Gastrocnemius medialis (tissue), 4 donors: ENCODE results near the gene SETD5. TPM values are rescaled to one million over a fixed set of nuclear protein-coding genes. Genes with fewer than 3 reads are reported as not detected.

ENCODE experiments used
- ATAC-seq, 2 donors: fragments of 150-250 bp; one replicate each; pipeline ENCODE4 v1.9.1; 2016
- DNase-seq, 2 donors: peaks; one replicate each; pipeline ENCODE4 v3.0.0-alpha.2; 2019
- H3K27ac ChIP-seq, 4 donors: fragments of 200-600 bp; sonication (generic); 1 replicate in 1 of 4; 2 replicates in 3 of 4; pipeline ENCODE4 v1.5.1; 2016 to 2018; ENCODE audit warnings: mild to moderate bottlenecking in 2 of 4, moderate library complexity in 1 of 4
- H3K27me3 ChIP-seq, 3 donors: fragments of 200-600 bp; sonication (generic) in 2 of 3; 1 replicate in 1 of 3; 2 replicates in 2 of 3; pipeline versions ENCODE4 v1.5.1 to v1.6.0; 2016 to 2019; ENCODE audit warnings: mild to moderate bottlenecking in 1 of 3, moderate library complexity in 1 of 3
- H3K36me3 ChIP-seq, 2 donors: fragments of 200-600 bp; sonication (generic) in 1 of 2; one replicate each; pipeline ENCODE4 v1.5.1; 2017 to 2018
- H3K4me1 ChIP-seq, 2 donors: fragments of 200-600 bp; sonication (generic) in 1 of 2; one replicate each; pipeline ENCODE4 v1.5.1; 2016 to 2017; ENCODE audit warnings: mild to moderate bottlenecking in 2 of 2
- H3K4me3 ChIP-seq, 4 donors: fragments of 200-600 bp; sonication (generic) in 3 of 4; 1 replicate in 1 of 4; 2 replicates in 3 of 4; pipeline ENCODE4 v1.5.1; 2016 to 2019; ENCODE audit warnings: mild to moderate bottlenecking in 2 of 4
- H3K9me3 ChIP-seq, 3 donors: fragments of 200-600 bp; sonication (generic) in 2 of 3; 1 replicate in 1 of 3; 2 replicates in 2 of 3; pipeline ENCODE4 v1.5.1; 2016 to 2019
- POLR2A ChIP-seq, 2 donors: fragments of 450-650 bp; IDR thresholded peaks; one replicate each; pipeline ENCODE4 v1.6.1; 2017; ENCODE audit warnings: antibody characterized with exemption in 2 of 2, mild to moderate bottlenecking in 2 of 2, moderate library complexity in 2 of 2
- in situ Hi-C, 4 donors: fragments of 200-750 bp; cut with MboI; loops; one replicate each; pipeline versions ENCODE4 v1.15.0 to v1.8.0; 2017; ENCODE audit warnings: low sequenced_read_pairs in 4 of 4
- intact Hi-C: fragments of 100-400 bp; cut with DNase I; formaldehyde crosslinking; loops from one replicate; pipeline ENCODE4 v1.15.1; 2023; ENCODE audit warnings: low total_unique reads
- total RNA-seq, 4 donors: library from RNA; depleted of rRNA; stranded (reverse); fragments of >200 nt; gene quantifications; one replicate each; pipeline versions ENCODE4 v1.1.0 to v1.2.3, GENCODE V29; 2016
- TF ChIP-seq, protein P1 (sequence below), 5 experiments: fragments of 450-650 bp in 3 of 5; fragments of 200-600 bp in 2 of 5; sonication (generic) in 2 of 5; IDR thresholded peaks in 4 of 5; conservative IDR thresholded peaks in 1 of 5; 1 replicate in 4 of 5; 2 replicates in 1 of 5; pipeline ENCODE4 v1.5.1; 2016 to 2019; ENCODE audit warnings: antibody characterized with exemption in 5 of 5, mild to moderate bottlenecking in 3 of 5, moderate library complexity in 3 of 5

The SETD5 gene
- total RNA-seq, 4 donors from 2014 or later: 28.9 to 43.3 (median 41.0) TPM

DNA sequence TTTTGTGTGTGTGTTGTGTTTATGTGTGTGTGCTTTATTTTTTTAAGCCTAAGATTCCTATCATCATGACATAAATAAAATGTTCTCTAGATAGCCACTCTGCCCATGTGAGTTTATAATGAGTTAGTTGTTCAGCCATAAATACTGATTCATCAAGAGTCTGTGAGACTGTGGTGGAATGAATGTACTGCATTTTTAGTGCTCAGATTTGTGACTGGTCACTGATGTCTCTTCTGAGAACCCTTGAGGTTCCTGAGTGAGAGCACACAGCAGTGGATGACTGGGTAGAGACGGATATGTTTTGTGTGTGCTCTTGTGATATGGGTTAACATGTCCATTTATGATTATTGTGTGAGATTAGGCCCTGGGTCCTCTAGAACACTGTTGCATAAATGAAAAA, 51.2 kb downstream of the SETD5 start:
- Histone ChIP-seq H3K27me3 (no peaks in the 10 kb centered on the region), H3K4me3 (no peak overlapping the region), H3K36me3 (peaks cover under 1 to 91% of the 10 kb centered on the region in 2 donors), H3K9me3 (no peaks in the 10 kb centered on the region), H3K4me1 (no peaks in the 10 kb centered on the region), H3K27ac (no peak overlapping the region)
- TF ChIP-seq POLR2A (IDR thresholded peaks at IDR 0.05): no peak
- TF ChIP-seq, protein P1, sequence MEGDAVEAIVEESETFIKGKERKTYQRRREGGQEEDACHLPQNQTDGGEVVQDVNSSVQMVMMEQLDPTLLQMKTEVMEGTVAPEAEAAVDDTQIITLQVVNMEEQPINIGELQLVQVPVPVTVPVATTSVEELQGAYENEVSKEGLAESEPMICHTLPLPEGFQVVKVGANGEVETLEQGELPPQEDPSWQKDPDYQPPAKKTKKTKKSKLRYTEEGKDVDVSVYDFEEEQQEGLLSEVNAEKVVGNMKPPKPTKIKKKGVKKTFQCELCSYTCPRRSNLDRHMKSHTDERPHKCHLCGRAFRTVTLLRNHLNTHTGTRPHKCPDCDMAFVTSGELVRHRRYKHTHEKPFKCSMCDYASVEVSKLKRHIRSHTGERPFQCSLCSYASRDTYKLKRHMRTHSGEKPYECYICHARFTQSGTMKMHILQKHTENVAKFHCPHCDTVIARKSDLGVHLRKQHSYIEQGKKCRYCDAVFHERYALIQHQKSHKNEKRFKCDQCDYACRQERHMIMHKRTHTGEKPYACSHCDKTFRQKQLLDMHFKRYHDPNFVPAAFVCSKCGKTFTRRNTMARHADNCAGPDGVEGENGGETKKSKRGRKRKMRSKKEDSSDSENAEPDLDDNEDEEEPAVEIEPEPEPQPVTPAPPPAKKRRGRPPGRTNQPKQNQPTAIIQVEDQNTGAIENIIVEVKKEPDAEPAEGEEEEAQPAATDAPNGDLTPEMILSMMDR (IDR thresholded peaks at IDR 0.05 in 4 of 5, conservative IDR thresholded peaks at IDR 0.05 in 1 of 5): no peak
- intact Hi-C loops: no loop called here
- DNase-seq (no peak), ATAC-seq (no peak)
- in situ Hi-C loops: no loop called here

DNA sequence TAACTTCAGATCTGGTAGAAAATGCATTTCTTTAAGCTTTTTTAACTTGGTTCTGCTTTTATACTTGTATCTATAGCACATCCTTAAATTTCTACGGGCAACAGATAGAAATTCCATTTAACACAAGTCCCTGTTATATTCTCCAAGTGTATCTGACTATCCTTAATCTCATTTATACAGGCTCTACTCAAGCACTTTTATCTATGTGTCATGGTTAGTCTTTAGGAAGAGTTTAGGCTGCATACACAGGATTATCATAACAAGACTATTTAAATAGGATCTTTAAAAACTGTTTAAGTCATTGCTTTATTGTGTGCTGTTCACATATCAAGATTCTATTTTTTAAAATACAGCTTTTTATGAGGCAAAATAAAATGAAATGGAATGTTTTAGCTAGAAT, 52.7 kb downstream of the SETD5 start:
- intact Hi-C loops: no loop called here
- DNase-seq (no peak), ATAC-seq (no peak)
- H3K27ac ChIP-seq: no peak overlapping the region
- TF ChIP-seq POLR2A (IDR thresholded peaks at IDR 0.05): no peak
- TF ChIP-seq, protein P1 (IDR thresholded peaks at IDR 0.05 in 4 of 5, conservative IDR thresholded peaks at IDR 0.05 in 1 of 5): no peak
- in situ Hi-C loops: loop anchor here in 2 of 4 donors (25.0 kb wide), 1 partner anchor 88 kb away; the partner anchor contains the start of gene THUMPD3 (in 2 of the 2)
- no peaks in the 10 kb centered on the region for H3K4me1 ChIP-seq
- H3K27me3 ChIP-seq: no peaks in the 10 kb centered on the region
- H3K36me3 ChIP-seq: peaks cover 0 to 91% of the 10 kb centered on the region in 2 donors
- no peak overlapping the region for H3K4me3 ChIP-seq
- no peaks in the 10 kb centered on the region for H3K9me3 ChIP-seq

DNA sequence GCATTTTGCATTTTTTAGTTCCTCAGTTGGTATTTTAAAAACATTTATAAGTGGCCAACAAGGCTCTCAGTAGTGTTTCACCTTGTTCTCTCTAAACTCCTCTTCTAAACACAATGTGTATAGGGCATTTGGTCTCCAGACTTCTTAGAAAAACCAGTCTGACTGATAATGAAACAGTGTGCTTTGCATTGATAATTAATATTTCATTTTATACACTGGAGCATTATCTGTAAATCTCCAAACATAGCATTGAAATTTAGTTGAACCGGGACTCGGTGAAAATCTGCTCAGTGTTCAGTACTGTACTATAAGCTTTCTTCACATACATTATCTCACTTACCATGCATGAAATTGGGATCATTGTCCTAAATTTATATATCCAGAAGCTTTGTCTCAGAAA, 53.6 kb downstream of the SETD5 start:
- DNase-seq (no peak), ATAC-seq (no peak)
- H3K27ac ChIP-seq: no peak overlapping the region
- no peaks in the 10 kb centered on the region for H3K9me3 ChIP-seq
- no peak for TF ChIP-seq POLR2A (IDR thresholded peaks at IDR 0.05)
- TF ChIP-seq, protein P1 (IDR thresholded peaks at IDR 0.05 in 4 of 5, conservative IDR thresholded peaks at IDR 0.05 in 1 of 5): no peak
- intact Hi-C loops (no loop called here), in situ Hi-C loops (loop anchor here in 2 of 4 donors (25.0 kb wide), 1 partner anchor 89 kb away; the partner anchor contains the start of gene THUMPD3 (in 2 of the 2))
- H3K36me3 ChIP-seq: peaks cover 0 to 91% of the 10 kb centered on the region in 2 donors
- no peaks in the 10 kb centered on the region for H3K4me1 ChIP-seq
- no peak overlapping the region for H3K4me3 ChIP-seq
- H3K27me3 ChIP-seq: no peaks in the 10 kb centered on the region

DNA sequence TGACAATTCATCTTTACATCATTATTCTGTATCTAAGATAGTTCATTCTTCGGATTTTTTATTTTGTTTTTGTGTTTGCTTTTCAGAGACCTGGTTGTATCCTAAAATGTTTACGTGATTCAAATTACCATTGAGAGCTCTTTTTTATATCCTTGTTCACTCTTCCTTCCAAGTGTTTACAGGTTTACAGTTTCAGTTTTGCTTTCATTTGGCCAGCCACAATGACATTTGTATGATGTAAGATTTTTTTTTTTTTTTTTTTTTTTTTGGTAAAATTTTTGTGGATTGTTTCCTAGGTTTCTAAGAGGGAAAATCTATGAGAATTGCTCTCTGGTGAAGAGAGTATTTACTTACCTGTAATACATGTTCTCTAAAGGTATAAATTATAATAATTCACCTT, 55.0 kb downstream of the SETD5 start:
- intact Hi-C loops: no loop called here
- Histone ChIP-seq H3K36me3 (peaks cover 0 to 89% of the 10 kb centered on the region in 2 donors), H3K4me3 (no peak overlapping the region), H3K4me1 (no peaks in the 10 kb centered on the region), H3K9me3 (no peaks in the 10 kb centered on the region), H3K27me3 (no peaks in the 10 kb centered on the region), H3K27ac (no peak overlapping the region)
- no peak for TF ChIP-seq POLR2A (IDR thresholded peaks at IDR 0.05)
- TF ChIP-seq, protein P1 (IDR thresholded peaks at IDR 0.05 in 4 of 5, conservative IDR thresholded peaks at IDR 0.05 in 1 of 5): no peak
- ATAC-seq: no peak
- DNase-seq: no peak
- in situ Hi-C loops: loop anchor here in 2 of 4 donors (25.0 kb wide), 1 partner anchor 90 kb away; the partner anchor contains the start of gene THUMPD3 (in 2 of the 2)
